DND-41 (cell line): ENCODE data around the gene PRICKLE2.

Experiments used
- CTCF ChIP-seq: IDR thresholded peaks from 2 replicates; pipeline ENCODE4 v1.5.1; 2012; ENCODE audit warnings: borderline replicate concordance, low read length, moderate library complexity, mild to moderate bottlenecking; ENCODE audit not compliant: poor library complexity, severe bottlenecking; ENCODE audit errors: extremely low read depth
- EZH2 ChIP-seq: IDR thresholded peaks from 3 replicates; pipeline ENCODE4 v1.6.1; 2012; ENCODE audit warnings: borderline replicate concordance, low read depth, mild to moderate bottlenecking, moderate library complexity, low read length, inconsistent platforms; ENCODE audit not compliant: severe bottlenecking

DNA sequence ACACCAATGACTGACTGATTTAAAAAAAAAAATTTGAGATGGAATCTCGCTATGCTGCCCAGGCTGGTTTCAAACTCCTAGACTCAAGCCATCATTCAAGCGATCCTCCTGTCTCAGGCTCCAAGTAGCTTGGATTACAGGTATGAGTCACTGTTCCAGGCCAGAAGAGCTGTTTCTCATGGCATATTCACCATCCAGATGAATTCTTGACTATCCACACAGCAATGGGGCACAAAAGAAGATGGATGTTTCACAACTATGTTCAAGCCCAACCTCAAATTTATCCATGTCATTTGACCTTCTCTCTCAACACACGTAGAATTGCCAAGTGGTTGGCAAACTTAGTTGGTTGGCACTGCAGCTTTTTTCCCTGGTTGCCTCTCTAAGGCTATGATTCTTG is 40.6 kb downstream of the PRICKLE2 start:
- TF ChIP-seq CTCF (no peak), EZH2 (no peak)
